Erythroblast (primary cell): ENCODE data around the gene SPRED3.

Experiments used
- GATA1 ChIP-seq: IDR thresholded peaks from 2 replicates; pipeline ENCODE4 v1.6.1; 2011; ENCODE audit warnings: low read depth, mild to moderate bottlenecking, control low read depth, low read length, moderate library complexity
- POLR2A ChIP-seq: IDR thresholded peaks from 2 replicates; pipeline ENCODE4 v1.6.1; 2011; ENCODE audit warnings: mild to moderate bottlenecking, low read length

DNA sequence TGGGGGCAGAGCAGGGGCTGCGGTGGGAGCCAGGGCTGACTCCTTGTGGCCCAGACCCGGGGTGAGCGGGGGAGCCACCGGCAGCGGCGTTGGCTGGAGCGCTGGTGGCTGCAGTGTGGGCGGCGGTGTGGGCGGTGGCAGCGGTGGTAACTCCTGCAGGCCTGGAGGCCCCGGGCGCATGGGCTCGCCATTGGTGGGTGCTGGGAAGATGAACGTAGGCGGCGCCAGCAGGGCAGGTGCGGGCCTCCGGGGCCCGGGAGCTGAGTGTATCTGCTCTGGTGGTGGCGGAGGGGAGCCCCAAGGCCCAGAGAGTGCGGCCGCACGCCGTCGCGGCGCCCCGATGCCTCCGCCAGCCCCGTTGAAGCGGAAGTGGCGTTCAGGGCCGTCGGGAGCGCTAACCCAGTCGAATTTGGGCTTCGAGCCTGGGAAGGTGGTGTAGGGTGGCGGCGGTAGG, 2.7 kb upstream of the SPRED3 start:
- no peak for TF ChIP-seq POLR2A
- no peak for TF ChIP-seq GATA1
